ENCODE results near the gene C20orf204.

DNA sequence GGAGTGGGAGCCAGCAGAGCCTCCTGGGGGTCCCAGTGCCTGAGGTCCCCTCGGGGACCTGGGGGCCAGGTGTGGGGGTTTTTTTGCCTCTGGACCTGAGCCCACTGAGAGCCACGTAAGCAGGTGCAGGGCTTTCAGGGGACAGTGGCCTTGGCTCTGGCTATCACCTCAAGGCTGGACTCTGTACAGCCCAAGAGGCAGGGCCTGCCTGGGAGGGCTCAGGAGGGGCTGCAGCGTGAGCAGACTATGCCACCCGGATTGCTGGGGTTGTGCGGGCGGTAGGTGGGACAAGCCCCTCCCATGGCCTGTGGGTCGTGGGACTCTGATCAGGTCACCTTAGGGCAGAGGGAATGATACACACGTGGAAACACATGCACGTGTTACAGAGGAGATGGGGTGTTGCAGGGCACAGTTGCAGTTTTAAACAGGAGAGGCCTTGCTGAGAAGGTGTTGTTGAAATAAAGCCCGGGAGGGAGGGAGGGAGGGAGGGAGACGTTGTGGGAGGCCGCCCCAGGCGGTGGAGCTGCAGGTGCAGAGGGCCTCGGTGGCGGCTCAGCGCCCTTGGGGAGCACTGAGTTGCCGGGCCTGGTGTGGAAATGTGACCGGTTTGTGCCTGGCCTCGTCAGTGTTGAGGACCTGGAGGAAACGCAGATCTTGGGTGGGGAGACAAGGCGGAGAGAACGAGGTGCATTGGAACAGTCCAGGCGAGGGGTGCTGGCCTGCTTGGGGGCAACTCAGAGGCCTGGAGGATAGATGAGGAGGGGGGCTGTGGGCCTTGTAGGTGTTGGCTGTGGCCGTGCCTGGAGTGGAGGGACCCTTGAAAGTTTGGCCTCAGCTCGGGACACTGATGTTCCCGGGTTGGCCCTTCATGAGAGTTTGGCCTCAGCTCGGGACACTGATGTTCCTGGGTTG lies 29.3 kb downstream of the C20orf204 start:
- TF ChIP-seq EZH2 (IDR thresholded peaks at IDR 0.05; ENCODE audit: insufficient read depth, poor library complexity, severe bottlenecking) (no peak), EZH2phosphoT487 (IDR thresholded peaks at IDR 0.05; ENCODE audit: insufficient read depth, low read depth) (no peak)
